SK-N-SH treated with all-trans-retinoic acid at 6 μM for 48 hours (cell line): ENCODE data around the gene LCN12.

ENCODE experiments used
- CREB5 ChIP-seq: fragments of 250-450 bp; sonication (Bioruptor Pico); IDR thresholded peaks from 2 replicates; pipeline ENCODE4 v1.5.1; 2020; ENCODE audit warnings: low read depth, mild to moderate bottlenecking, moderate library complexity
- PATZ1 ChIP-seq: fragments of 250-450 bp; sonication (Bioruptor Pico); IDR thresholded peaks from 2 replicates; pipeline ENCODE4 v1.8.0; 2020; ENCODE audit warnings: mild to moderate bottlenecking, moderate library complexity, borderline replicate concordance
- ZNF565 ChIP-seq: fragments of 450-650 bp; formaldehyde crosslinking; conservative IDR thresholded peaks from 2 replicates; pipeline ENCODE4 v1.5.0; 2020; ENCODE audit warnings: low read depth, mild to moderate bottlenecking, moderate library complexity
- ZNF70 ChIP-seq: fragments of 450-650 bp; formaldehyde crosslinking; IDR thresholded peaks from 2 replicates; pipeline ENCODE4 v1.5.0; 2020; ENCODE audit warnings: mild to moderate bottlenecking, moderate library complexity

DNA sequence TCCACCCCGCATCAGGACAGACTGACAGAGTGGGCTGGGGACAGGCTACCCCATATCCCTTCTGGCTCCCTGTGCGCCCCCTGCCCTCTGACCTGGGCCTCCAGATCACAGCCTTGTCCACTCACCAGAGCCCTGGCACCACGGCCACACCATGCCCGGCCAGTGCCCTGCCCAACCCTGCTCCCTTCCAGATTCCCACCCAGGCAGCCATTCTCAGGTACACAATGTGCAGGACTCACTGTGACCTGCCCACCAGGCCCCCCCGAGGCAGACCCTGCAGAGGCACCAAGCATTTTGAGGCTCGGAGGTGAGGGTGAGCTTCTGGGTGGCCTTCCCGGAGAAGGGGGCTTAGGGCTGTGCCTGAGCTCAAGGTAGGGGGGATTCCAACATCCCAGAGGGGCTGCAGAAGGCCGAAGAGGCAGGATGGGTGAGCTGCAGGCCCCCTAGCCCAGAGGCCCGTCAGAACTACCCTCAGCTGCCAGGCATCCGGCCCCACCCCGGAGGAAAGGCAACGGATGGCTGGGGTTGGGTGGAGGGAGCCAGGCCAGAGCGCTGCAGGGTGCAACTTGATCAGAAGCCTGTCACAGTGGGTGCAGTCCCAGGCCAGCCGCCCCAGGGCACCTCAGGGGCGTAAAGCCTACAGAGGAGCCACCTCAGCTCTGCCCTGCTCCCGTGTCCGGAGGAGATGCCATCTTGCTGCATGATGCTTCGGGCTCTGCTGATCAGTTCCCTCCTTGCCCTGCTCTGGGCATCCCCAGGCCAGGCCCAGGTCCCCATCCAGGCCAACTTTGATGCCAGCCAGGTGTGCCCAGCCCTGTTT lies 30.4 kb downstream of the LCN12 start, which contains the start of gene LCNL1:
- TF ChIP-seq PATZ1 (CRISPR knock-in tag): no peak
- TF ChIP-seq CREB5 (CRISPR knock-in tag): no peak
- no peak for TF ChIP-seq ZNF565 (CRISPR knock-in tag)
- no peak for TF ChIP-seq ZNF70 (CRISPR knock-in tag)
